Erythroblast (primary cell): ENCODE measurements around the gene CCDC127.
"Not testable (repeated sequence)": the region's sequence is repeated elsewhere in the genome, so short reads cannot be mapped to it uniquely, and the experiment has no call there.

Source experiments
- DNase-seq, 2 experiments: peaks; one replicate each; lab custom pipeline; 2025; lab: John Stamatoyannopoulos, UW
- GATA1 ChIP-seq: IDR thresholded peaks from 2 replicates; pipeline ENCODE4 v1.6.1; 2011; ENCODE audit warnings: low read depth, mild to moderate bottlenecking, control low read depth, low read length, moderate library complexity
- POLR2A ChIP-seq: IDR thresholded peaks from 2 replicates; pipeline ENCODE4 v1.6.1; 2011; ENCODE audit warnings: mild to moderate bottlenecking, low read length

CCDC127 gene

DNA sequence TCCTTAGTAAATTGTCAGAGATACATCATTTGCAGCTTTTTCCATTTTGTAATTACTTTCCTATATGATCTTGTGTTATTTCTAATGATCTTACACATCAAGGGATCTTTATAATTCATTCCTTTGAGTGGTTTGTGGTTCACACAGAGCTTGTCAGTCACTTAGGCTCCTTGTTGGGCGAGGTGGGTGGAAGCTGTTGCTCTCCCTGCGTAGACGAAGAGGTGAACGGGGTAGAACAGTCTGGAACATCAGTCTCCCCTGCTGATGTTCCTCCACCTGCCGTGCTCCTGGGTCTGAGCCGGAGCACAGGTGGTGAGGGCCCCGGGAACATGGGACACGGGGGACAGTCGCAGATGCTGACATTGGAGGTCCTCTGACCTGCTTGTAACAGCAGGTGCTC, 17.6 kb upstream of the CCDC127 start:
- not testable (repeated sequence) for DNase-seq

DNA sequence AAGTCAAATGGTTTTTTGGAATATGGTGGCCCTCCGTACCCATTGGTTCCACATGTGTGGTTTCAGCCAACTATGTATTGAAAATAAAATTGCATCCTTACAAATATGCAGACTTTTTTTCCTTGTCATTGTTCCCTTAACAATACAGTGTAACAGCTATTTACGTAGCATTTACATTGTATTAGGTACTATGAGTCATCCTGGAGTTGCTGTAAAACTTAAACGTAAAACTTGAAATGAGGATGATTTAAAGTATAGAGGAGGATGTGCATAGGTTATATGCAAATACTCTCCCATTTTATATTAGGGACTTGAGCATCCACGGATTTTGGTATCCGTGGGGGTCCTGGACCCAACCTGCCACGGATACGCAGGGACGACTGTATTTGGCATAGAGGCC, 16.5 kb upstream of the CCDC127 start:
- TF ChIP-seq GATA1 = no peak
- no peak for DNase-seq

DNA sequence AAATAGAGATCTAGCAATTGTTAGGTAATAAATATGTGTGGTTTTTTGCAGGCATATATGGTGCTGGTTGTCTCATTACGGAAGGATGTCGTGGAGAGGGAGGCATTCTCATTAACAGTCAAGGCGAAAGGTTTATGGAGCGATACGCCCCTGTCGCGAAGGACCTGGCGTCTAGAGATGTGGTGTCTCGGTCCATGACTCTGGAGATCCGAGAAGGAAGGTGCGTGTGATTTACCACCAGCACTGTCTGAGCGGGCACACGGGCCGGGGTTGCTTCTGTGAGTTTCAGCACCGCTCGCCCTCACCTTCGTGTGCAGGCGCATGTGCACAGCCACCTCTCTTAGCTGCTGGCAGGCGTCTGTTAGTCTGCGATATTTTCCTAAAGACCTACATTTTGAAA, 15.5 kb upstream of the CCDC127 start:
- DNase-seq = not testable (repeated sequence)

DNA sequence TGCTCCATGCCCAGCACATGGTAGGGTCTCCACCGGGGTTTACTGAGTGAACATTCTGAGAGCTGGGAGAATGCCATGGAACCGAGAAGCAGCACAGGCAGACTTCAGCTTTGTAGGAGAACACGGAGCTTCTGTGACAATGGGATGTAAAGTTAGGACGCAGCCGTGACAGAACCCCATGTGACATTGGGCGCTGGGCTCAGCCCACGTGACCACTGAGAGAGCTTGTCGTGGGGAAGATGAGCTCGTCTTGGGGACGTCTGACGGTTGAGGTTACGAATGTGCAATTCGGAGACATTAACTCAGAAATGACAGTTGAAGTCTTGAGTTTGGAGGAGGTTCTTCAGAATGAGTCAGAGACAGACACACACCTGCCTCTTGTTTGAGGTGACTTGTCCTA, 13.7 kb upstream of the CCDC127 start:
- no peak for TF ChIP-seq POLR2A
- TF ChIP-seq GATA1 = no peak

DNA sequence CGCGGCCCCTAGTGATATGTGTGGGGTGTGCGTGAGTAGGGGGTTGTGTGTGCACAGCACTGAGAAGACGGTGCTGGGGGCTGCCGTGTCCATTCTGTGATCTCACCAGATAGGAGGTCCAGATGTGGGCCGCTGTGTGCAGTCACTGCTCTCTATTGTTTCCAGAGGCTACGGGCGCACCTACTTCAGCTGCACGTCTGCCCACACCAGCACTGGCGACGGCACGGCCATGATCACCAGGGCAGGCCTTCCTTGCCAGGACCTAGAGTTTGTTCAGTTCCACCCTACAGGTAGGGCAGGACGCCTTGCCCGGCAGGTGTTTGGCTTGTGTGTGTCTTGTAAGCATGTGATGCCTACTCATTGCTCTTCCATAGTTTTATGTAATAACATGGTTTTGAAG, 12.8 kb upstream of the CCDC127 start:
- DNase-seq = no peak
- TF ChIP-seq GATA1 (no peak), POLR2A (no peak)

More for the DNA sequence above, 13.7 kb upstream of the CCDC127 start:
- DNase-seq = no peak

DNA sequence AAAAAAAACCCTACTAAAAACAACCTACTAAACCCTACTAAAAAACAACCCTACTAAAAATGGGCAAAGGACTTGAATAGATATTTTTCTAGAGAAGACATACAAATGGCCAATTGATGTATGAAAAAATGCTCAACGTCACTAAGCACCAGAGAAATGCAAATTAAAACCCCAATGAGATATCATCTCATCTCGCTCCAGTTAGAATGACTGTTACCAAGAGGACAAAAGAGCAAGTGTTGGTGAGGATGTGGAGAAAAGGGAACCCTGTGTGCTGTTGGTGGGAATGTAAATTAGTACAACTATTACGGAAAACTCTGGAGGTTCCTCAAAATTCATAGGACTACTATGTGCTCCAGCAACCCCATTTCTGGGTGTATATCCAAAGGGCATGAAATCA, 10.9 kb upstream of the CCDC127 start:
- no peak for DNase-seq
- TF ChIP-seq GATA1 (no peak), POLR2A (no peak)

DNA sequence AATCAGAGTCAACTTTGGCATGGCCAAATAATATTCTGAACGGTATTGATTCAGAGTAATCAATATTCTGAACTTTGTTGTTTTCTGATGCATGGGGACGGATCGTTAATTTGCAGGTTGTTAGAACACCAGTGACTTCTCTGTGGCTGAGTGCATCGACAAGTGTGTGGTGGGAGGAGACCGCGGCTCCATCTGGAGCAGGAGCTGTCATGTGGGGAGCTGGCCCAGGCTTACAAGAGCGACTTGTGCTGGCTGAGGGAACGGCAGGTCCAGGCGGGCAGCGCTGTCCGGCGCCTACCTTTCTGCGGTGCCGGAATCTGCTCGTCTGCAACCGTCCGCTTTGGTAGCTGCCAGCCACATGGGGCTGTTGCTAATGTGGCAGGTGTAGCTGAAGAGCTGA, 9.4 kb upstream of the CCDC127 start:
- not testable (repeated sequence) for DNase-seq

DNA sequence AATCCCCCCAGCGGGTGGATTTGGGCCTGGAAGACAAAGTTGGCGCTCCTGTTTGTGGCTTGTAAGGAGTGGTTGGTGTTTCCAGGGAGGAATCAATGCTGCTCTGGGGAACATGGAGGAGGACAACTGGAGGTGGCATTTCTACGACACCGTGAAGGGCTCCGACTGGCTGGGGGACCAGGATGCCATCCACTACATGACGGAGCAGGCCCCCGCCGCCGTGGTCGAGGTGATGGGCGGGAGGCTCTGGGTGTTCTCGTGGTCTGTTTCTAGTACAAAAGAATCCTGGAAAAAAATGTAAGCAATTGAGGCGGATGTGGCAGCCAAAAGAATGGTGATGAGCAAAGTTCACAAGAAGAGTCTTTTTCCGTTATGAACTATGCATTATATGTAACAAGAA, 7.4 kb upstream of the CCDC127 start:
- no peak for TF ChIP-seq POLR2A
- no peak for TF ChIP-seq GATA1
- no peak for DNase-seq

DNA sequence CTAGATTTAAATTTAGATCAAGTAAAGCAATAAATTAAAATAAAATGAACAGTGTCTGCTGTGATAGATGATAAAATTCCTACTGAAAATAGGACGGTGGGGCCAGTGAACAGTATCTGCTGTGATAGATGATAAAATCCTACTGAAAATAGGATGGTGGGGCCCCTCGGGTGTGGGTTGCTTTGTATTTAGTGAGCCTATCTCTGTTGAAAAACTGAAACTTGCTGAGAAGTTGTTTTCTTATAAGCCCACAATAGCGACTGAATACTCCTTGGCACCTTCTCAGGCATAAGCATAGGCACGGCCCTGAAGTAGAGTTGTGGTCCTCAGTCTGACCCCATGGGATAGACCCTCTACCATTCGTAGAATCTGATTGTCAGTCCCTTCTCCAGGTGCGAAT, 5.8 kb upstream of the CCDC127 start:
- no peak for DNase-seq
- TF ChIP-seq GATA1 = no peak

DNA sequence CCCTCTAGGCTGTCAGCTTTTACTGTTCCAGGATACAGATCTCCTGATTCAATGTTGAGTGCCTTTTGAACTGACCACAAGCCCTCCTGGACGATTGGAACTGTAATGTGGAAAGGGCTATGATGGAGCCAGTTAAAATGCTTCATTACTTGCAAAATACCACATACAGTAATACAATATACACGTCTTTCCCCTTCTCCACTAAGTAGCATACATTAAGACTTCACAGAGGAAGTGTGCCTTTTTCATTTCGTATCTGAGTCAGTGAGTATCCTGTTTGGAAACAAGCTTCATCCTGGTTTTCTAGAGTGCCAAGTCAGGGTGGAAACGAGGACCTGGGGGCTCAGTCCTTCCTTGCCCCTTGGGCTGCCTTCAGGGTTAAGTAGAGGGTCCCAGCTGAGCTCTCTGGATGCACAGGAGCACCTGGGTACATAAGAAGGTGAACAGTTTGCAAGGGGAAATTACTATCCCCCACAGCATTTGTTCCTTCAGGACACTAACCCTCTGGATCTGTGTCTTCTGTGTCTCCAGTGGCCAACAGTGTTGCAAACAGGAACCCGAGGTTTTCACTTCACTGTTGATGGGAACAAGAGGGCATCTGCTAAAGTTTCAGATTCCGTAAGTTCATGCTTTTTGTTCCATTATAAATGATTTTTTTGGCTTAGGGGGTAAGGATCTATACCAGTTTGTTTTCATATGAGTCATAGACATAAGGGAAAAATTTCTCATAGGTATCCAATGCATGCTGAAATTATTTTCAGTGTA, 5.2 kb upstream of the CCDC127 start:
- DNase-seq = not testable (repeated sequence)

DNA sequence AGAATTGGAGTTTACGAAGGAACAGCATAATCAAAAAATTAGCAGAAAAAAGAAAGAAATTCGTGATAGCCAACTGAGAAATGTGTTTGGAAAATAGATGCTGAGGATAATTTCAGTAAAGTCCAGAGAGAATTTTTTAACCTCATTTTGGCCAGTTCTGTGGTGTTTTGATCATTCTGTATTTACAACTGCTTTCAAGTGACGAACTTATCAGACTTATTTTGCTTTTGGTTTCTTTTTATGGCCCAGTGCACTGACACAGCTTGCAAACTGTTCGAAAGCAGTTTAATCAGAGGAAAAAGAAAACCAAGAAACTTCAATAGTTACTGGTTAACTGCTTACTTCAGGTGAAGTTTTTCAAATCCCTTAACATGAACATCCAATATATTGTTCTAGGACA, 2.0 kb upstream of the CCDC127 start:
- DNase-seq = peak; percentile 24 to 56
- TF ChIP-seq GATA1 (no peak), POLR2A (no peak)

DNA sequence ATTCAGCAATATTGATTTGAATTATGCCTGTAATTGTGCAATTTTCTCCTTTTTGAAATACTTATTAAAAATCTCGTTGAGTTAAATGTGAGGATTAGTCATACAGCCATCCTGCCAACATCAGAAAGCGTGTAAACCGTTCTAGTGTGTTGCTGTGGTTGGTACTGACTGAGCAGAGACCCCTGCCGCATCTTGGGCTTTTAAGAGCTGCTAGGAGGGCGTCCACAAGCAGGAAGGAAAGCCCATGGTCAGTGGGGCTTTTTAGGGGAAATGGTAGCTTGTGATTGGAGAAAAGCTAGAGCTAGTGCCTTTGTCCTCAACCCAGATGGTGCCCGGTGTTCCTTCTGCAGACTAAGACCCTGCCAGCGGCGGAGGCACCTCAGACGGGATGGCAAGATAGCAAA, 1.5 kb upstream of the CCDC127 start:
- no peak for TF ChIP-seq GATA1
- TF ChIP-seq POLR2A = no peak
- DNase-seq = peak; percentile 33 to 51

DNA sequence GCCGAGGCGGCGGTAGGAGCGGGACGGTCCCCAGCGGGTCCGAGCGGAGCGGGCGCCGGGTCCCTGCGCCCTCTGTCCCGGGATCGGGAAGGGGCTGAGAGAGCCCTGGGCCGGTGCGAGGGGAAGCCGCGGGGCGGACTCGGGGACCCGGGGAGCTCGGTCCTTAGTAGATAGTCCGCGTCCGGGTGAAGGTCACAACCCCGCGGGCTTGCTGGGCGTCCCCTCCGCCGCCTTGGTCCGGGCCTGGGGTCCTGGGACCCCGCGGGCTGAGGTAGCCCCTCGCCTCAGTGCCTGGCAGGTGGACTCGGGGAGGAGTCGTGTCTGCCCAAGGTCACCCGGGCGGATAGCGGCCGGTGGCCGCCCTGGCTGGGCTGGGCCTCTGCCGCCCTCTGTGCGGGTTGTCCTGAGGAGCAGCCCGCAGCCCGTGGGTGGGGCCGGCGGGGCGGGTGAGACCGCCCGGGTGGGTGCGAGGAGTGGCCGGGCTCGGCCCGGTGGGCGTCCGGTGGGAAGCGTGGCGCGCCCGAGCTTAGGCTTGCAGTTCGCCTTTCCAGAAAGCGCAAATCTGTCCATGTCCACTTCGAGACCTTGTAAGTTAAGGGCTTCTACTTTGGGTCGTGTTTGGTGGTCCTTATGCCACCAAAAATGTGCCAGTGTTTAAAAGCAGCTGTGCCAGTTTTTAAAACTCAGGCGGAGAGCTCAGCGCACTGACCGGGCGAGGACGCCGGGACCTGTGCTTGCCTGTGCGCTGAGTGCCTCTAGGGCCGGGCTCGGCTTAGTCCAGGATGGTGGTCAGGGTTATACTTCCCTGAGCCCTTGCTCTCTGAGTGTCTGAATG, 721 bp upstream of the CCDC127 start:
- TF ChIP-seq GATA1 (no peak), POLR2A (no peak)
- peak; percentile 67 to 73 for DNase-seq

DNA sequence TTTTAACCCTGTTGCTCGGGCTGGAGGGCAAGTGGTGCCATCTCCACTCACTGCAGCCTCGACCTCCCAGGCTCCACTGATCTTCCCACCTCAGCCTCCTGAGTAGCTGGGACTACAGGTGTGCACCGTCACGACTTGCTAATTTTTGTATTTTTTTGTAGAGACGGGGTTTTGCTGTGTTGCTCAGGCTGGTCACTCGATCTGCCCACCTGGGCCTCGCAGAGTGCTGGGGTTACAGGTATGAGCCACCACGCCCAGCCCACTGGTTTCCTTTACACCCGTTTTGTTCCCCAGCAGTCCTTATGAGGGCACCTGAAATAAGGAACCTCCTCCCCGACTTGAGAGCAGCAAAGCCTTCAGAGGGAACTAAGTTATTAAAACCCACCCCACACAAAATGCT, 1.9 kb downstream of the CCDC127 start:
- not testable (repeated sequence) for DNase-seq

DNA sequence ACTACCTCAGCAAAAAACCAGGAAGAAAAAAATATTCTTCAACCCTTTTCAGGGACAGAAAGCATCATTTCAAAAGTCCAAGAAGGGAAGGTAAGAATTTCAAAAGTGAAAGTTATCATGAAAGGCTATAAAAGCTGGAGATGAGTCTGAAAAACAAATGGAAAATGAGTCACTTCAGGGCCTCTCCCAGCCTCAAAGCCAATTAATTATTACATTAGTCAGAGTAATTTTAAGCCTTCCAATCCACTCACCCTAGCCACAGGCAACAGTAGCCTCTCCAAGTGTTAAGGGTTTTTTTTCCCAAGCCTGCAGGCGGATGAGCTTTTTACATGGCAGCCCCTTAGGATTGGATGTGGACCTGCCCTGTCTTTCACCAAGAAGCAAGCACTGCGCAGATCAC, 2.7 kb downstream of the CCDC127 start:
- DNase-seq = not testable (repeated sequence)
